Heart right ventricle (tissue), 16 donors: Measurements from ENCODE around the gene CLIP4. TPM values are rescaled to one million over a fixed set of nuclear protein-coding genes. Genes with fewer than 3 reads are reported as not detected.
"Not testable (repeated sequence)": the region's sequence is repeated elsewhere in the genome, so short reads cannot be mapped to it uniquely, and the experiment has no call there.

Experiments
- ATAC-seq, 8 donors: fragments of 200-7000 bp; cut with Tn5 transposase; one replicate each; pipeline ENCODE4 v1.9.1; 2020; ENCODE audit warnings: mild to moderate bottlenecking in 8 of 8, moderate library complexity in 8 of 8, moderate number of reproducible peaks in 1 of 8
- DNase-seq, 2 donors: peaks; one replicate each; pipeline ENCODE4 v3.0.0-alpha.2; 2020
- H3K27ac ChIP-seq, 10 donors: fragments of 200-600 bp; sonication (generic) in 2 of 10; one replicate each; pipeline versions ENCODE4 v1.5.0 to v1.8.0; 2020 to 2022; ENCODE audit warnings: mild to moderate bottlenecking in 3 of 10
- H3K27me3 ChIP-seq, 7 donors: fragments of 200-600 bp; one replicate each; pipeline ENCODE4 v1.8.0; 2021 to 2022; ENCODE audit warnings: mild to moderate bottlenecking in 2 of 7
- H3K36me3 ChIP-seq, 9 donors: fragments of 200-600 bp; sonication (generic) in 1 of 9; one replicate each; pipeline versions ENCODE4 v1.5.0 to v1.8.0; 2020 to 2022; ENCODE audit warnings: mild to moderate bottlenecking in 2 of 9
- H3K4me1 ChIP-seq, 9 donors: fragments of 200-600 bp; sonication (generic) in 1 of 9; one replicate each; pipeline versions ENCODE4 v1.5.0 to v1.8.0; 2020 to 2022; ENCODE audit warnings: mild to moderate bottlenecking in 4 of 9
- H3K4me3 ChIP-seq, 10 donors: fragments of 200-600 bp; sonication (generic) in 2 of 10; one replicate each; pipeline versions ENCODE4 v1.5.0 to v1.8.0; 2020 to 2022; ENCODE audit warnings: mild to moderate bottlenecking in 7 of 10, moderate library complexity in 2 of 10
- H3K9me3 ChIP-seq, 11 donors: fragments of 200-600 bp in 10 of 11; sonication (generic) in 2 of 11; one replicate each; pipeline versions ENCODE4 v1.5.0 to v1.8.0; 2013 to 2022; ENCODE audit warnings: mild to moderate bottlenecking in 2 of 11, control low read depth in 1 of 11, moderate library complexity in 1 of 11
- WGBS, 2 donors: extraction: QIAGEN DNeasy Blood & Tissue Kit; methylation state at CpG; one replicate each; pipeline ENCODE4 v1.1.7; 2013; ENCODE audit warnings: inconsistent platforms in 1 of 2; 5-methylcytosine and 5-hydroxymethylcytosine counted together
- intact Hi-C, 10 donors: fragments of 100-400 bp; cut with DNase I; formaldehyde crosslinking; loops; one replicate each; pipeline versions ENCODE4 v1.11.1 to v1.14.2; 2022
- polyA plus RNA-seq, 2 donors: library from polyadenylated mRNA; stranded (reverse); fragments of 200-250 nt; gene quantifications; one replicate each; pipeline ENCODE4 v1.2.3, GENCODE V29; 2013
- total RNA-seq, 10 donors: library from RNA; stranded (reverse); fragmentation: NEBNext Ultra II Directional in 3 of 10; extraction: Animal tissue kit (Norgen Biotek cat#: 25700) in 3 of 10; gene quantifications; one replicate each; pipeline versions ENCODE4 v1.2.1 to v1.2.4, GENCODE V29; 2021 to 2023
- TF ChIP-seq, protein P1 (sequence below), 9 donors: fragments of 200-600 bp; sonication (generic) in 2 of 9; IDR thresholded peaks; one replicate each; pipeline versions ENCODE4 v1.5.0 to v1.8.0; 2021 to 2022; ENCODE audit warnings: antibody characterized with exemption in 9 of 9, mild to moderate bottlenecking in 5 of 9, moderate library complexity in 1 of 9
- donor health status: Arrhythmogenic right ventricular cardiomyopathy.
- donor health status: ischemic (EF 13 %, LVEDD 7.1; RV severe dilation, severe dysfunction).
- donor health status: healthy with polysubstance abuse.
- donor health status: DM: no; HTN: yes; CAD: no.
- donor health status: DM: no; HTN: no; CAD: no.
- donor health status: ischemic (EF 25% LVEDD 6.9; RV normal size, moderate dysfunction).
- donor health status: ischemic (EF 25% LVEDD 5.7; RV mildly dilated, moderate dysfunction).
- donor health status: healthy.
- donor health status: DM: yes; HTN: yes; CAD: no.
- donor health status: Ischemic cardiomyopathy.
- donor health status: ischemic (EF 35%, LVEDD 5.7; RV mildly dilated, moderate dysfunction).
- donor health status: nonischemic (EF 11% LVEDD 7.7; RV severe dilation, severe dysfunction).
- donor health status: DM: yes; HTN: yes; CAD: no.
- donor health status: PGD.
- donor health status: ischemic (EF 29% LVEDD 5.4; RV normal size, mild dysfunction).
- donor health status: nonischemic (EF 23%, LVEDD 6.1; RV moderate dilation, normal function).

Gene CLIP4
- total and polyA plus RNA-seq, 12 donors, result 8.3 to 55.2 (median 42.8) TPM

DNA sequence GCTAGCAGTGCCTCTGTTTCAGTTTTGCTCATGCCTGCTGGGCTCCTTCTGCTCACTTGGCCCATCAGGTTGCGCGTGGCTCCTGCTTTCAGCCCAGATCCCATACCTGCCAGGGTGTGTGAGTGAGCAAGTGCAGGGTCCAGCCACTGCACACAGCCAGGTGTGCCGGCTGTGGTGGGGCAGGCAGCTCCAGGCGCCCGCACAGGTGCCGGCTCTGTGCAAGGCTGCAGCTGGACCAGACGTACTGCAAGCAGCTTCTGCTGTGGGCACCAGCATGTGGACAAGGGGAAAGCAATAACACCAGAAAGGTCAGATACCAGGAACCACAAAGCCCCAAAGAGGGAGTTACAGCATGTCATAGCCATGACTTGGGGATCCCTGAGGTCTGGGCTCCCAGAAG is 35.3 kb upstream of the CLIP4 start:
- no peak overlapping the region for H3K4me3 ChIP-seq
- no peaks in the 10 kb centered on the region for H3K27me3 ChIP-seq
- H3K36me3 ChIP-seq, result no peaks in the 10 kb centered on the region
- ATAC-seq (no peak), DNase-seq (no peak)
- 90 to 96% methylated on average over 7 of the region's 7 CpGs for WGBS, 2 donors
- peaks cover 0 to 42% (median 9%) of the 10 kb centered on the region in 11 donors for H3K9me3 ChIP-seq
- H3K4me1 ChIP-seq, result peaks cover 0 to 15% (median 0%) of the 10 kb centered on the region in 9 donors
- intact Hi-C loops, result loop anchor here in 1 of 10 donors (5.0 kb wide), 1 partner anchor 32 kb away; no protein-coding TSS in a partner anchor
- H3K27ac ChIP-seq, result no peak overlapping the region
- TF ChIP-seq, protein P1, sequence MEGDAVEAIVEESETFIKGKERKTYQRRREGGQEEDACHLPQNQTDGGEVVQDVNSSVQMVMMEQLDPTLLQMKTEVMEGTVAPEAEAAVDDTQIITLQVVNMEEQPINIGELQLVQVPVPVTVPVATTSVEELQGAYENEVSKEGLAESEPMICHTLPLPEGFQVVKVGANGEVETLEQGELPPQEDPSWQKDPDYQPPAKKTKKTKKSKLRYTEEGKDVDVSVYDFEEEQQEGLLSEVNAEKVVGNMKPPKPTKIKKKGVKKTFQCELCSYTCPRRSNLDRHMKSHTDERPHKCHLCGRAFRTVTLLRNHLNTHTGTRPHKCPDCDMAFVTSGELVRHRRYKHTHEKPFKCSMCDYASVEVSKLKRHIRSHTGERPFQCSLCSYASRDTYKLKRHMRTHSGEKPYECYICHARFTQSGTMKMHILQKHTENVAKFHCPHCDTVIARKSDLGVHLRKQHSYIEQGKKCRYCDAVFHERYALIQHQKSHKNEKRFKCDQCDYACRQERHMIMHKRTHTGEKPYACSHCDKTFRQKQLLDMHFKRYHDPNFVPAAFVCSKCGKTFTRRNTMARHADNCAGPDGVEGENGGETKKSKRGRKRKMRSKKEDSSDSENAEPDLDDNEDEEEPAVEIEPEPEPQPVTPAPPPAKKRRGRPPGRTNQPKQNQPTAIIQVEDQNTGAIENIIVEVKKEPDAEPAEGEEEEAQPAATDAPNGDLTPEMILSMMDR (IDR thresholded peaks at IDR 0.05), result no peak

DNA sequence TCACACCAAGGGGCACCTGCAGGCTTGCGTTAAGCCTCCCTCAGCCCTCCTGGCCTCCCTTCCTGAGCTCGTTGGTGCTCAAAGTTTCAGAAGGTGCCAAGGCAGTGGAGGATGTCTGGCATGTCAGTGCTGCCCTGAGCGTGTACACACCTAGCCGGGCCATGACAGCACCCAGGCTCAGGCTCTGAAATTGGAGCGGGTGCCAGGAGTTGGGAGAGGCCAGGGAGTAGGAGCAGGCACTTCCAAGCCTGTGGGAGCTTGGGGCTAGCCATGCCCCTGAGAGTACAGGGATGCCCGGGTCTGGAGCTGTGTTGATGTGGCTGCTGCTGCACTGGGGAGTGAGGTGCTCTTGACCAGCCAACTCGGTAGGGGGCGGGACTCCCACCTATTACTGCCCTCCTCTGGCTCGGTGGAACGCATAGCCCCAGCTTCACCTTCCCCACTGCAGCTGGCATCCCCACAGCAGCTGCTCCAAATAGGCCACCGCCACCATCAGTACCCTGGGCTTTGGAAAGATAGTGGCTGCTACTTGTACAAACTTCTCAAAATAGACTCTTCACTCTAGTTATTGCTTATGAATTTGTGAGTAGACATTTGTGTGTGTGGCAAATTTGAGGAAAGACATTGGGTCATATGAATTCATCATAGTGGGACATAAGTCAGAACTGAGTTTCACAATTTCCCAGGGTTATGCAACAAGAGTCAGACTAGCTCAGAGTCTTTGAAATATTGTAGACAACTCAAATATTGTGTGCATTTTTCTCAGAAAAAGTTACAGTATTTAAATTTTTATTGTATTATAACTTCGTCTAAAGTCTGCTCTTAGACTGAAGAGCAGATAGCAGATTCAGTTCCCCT is 34.1 kb upstream of the CLIP4 start:
- Histone ChIP-seq H3K4me1 (peaks cover 0 to 15% (median 0%) of the 10 kb centered on the region in 9 donors), H3K4me3 (no peak overlapping the region), H3K27me3 (no peaks in the 10 kb centered on the region), H3K9me3 (peaks cover 0 to 42% (median 9%) of the 10 kb centered on the region in 11 donors), H3K27ac (peak overlapping the region in 1 of 10 donors; percentile 24), H3K36me3 (no peaks in the 10 kb centered on the region)
- TF ChIP-seq, protein P1 (IDR thresholded peaks at IDR 0.05), result no peak
- intact Hi-C loops, result no loop called here
- DNase-seq, result no peak
- ATAC-seq, result peak in 2 of 8 donors; percentile 25 to 30
- WGBS, 2 donors, result 85 to 86% methylated on average over 12 of the region's 12 CpGs

DNA sequence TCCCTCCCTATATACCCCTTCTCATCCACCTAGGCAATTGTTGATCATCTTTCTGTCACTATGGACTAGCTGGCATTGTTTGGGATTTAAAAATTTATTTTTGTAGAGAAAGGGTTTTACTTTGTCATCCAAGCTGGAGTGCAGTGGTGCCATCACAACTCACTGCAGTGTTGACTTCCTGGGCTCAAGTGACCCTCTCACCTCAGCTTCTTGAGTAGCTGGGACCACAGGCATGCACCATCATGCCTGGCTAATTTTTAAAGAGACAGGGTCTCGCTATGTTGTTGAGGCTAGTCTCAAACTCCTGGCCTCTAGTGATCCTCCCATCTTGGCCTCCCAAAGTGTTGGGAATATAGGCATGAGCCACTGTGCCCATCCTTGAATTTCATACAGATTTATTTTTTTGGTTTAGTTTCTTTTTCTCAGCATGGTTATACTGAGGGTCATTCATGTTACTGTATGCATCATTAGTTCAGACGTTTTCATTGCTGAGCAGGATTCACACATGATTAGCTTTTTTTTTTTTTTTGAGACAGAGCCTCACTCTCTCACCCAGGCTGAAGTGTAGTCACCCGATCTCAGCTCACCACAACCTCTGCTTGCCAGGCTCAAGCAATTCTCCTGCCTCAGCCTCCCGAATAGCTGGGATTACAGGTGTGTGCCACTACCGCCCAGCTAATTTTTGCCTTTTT is 32.3 kb upstream of the CLIP4 start:
- intact Hi-C loops, result no loop called here
- WGBS, 2 donors, result 83 to 84% methylated on average over 5 of the region's 5 CpGs
- no peak for ATAC-seq
- TF ChIP-seq, protein P1 (IDR thresholded peaks at IDR 0.05), result no peak
- Histone ChIP-seq H3K36me3 (no peaks in the 10 kb centered on the region), H3K27ac (no peak overlapping the region), H3K4me1 (peaks cover 0 to 15% (median 0%) of the 10 kb centered on the region in 9 donors), H3K27me3 (no peaks in the 10 kb centered on the region), H3K9me3 (peaks cover 0 to 35% (median 9%) of the 10 kb centered on the region in 11 donors), H3K4me3 (no peak overlapping the region)
- DNase-seq, result no peak

DNA sequence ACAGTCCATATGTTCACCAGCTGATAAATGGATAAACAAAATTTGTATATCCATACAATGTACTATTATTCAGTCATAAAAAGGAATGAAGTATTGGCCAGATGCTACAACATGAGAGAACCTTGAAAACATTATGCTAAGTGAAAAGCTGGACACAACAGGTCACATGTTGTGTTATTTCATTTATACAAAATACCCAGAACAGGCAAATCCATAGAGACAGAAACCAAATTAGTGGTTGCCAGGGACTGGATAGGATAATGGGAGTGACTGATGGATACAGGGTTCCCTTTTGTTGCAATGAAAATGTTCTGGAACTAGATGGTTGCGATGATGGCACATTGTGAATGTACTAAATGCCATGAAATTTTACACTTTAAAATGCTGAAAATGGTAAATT is 30.7 kb upstream of the CLIP4 start:
- ATAC-seq (no peak), DNase-seq (no peak)
- Histone ChIP-seq H3K36me3 (no peaks in the 10 kb centered on the region), H3K27me3 (peaks cover 0 to 4% (median 0%) of the 10 kb centered on the region in 7 donors), H3K9me3 (peaks cover 0 to 21% (median 9%) of the 10 kb centered on the region in 11 donors), H3K27ac (no peak overlapping the region), H3K4me3 (no peak overlapping the region), H3K4me1 (peaks cover 0 to 15% (median 0%) of the 10 kb centered on the region in 9 donors)
- WGBS, 2 donors, result 94% methylated on average over 1 of the region's 1 CpG
- intact Hi-C loops, result no loop called here
- TF ChIP-seq, protein P1 (IDR thresholded peaks at IDR 0.05), result no peak

DNA sequence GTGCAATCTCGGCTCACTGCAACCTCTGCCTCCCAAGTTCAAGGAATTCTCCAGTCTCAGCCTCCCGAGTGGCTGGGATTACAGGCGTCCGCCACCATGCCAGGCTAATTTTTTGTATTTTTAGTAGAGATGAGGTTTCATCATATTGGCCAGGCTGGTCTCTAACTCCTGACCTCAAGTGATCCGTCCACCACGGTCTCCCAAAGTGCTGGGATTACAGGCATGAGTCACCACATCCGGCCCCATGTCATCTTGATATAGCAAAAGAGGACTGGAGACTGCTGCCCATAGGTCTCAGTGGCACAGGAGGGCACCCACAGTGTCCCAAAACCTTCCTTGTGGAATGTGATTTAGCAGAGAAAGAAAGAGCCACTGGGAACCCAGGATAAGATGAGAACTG is 24.9 kb upstream of the CLIP4 start:
- ATAC-seq, H3K36me3 ChIP-seq: not testable (repeated sequence)
- WGBS, 2 donors, result 85 to 92% methylated on average over 7 of the region's 7 CpGs

More for the DNA sequence above, 24.9 kb upstream of the CLIP4 start:
- H3K4me3 ChIP-seq, H3K27ac ChIP-seq, H3K4me1 ChIP-seq, intact Hi-C loops, H3K27me3 ChIP-seq, DNase-seq, H3K9me3 ChIP-seq: not testable (repeated sequence)
